D721Med (cell line): ENCODE data around the gene ZFPL1.

ENCODE experiments used
- DNase-seq: peaks from one replicate; pipeline ENCODE4 v3.0.0; 2011; ENCODE audit warnings: low spot score; ENCODE audit not compliant: insufficient read length
- FAIRE-seq: peaks from 2 replicates; lab custom pipeline; 2011; peaks lifted over from hg19 to GRCh38; lab: Jason Lieb, UNC
- TF ChIP-seq, protein P1 (sequence below): IDR thresholded peaks from 2 replicates; pipeline ENCODE4 v1.5.1; 2012; ENCODE audit warnings: mild to moderate bottlenecking, control low read depth; ENCODE audit not compliant: insufficient read depth; ENCODE audit errors: missing control alignments

The ZFPL1 gene

DNA sequence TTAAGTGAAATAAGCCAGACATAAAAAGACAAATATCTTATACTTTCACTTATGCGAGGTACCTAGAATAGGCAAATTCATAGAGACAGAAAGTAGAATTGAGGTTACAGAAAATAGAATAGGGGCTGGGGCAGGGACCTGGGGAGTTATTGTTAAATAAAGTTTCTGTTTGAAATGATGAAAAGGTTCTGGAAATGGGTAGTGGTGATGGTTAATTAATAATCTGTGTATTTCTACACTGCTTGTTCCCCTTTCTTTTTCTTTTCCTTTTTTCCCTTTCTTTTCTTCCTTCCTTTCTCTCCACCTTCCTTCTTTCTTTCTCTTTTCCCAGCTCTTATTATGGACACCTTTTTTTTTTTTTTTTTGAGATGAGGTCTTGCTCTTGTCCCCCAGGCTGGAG is 28.5 kb upstream of the ZFPL1 start:
- no peak for FAIRE-seq
- no peak for DNase-seq
- TF ChIP-seq, protein P1, sequence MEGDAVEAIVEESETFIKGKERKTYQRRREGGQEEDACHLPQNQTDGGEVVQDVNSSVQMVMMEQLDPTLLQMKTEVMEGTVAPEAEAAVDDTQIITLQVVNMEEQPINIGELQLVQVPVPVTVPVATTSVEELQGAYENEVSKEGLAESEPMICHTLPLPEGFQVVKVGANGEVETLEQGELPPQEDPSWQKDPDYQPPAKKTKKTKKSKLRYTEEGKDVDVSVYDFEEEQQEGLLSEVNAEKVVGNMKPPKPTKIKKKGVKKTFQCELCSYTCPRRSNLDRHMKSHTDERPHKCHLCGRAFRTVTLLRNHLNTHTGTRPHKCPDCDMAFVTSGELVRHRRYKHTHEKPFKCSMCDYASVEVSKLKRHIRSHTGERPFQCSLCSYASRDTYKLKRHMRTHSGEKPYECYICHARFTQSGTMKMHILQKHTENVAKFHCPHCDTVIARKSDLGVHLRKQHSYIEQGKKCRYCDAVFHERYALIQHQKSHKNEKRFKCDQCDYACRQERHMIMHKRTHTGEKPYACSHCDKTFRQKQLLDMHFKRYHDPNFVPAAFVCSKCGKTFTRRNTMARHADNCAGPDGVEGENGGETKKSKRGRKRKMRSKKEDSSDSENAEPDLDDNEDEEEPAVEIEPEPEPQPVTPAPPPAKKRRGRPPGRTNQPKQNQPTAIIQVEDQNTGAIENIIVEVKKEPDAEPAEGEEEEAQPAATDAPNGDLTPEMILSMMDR = no peak

DNA sequence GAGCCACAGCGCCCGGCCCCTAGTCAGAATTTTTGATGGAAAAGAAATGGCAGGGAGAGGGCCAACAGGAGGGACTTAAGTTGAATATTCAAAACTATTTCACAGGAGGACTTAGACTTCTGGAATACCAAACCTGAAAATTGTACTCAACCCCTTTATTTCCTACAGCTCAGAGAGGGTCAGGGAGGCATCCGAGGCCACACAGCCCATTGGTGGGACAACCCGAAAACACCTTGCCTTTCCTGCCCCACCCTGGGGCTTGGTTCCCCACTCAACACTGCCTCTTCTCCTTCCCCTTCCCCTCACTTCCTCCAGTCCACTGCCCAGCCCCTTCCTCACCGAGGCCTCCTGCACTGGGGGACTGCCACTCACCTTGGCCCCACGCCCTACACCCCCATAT is 27.0 kb upstream of the ZFPL1 start:
- DNase-seq (no peak), FAIRE-seq (no peak)
- TF ChIP-seq, protein P1 = no peak

DNA sequence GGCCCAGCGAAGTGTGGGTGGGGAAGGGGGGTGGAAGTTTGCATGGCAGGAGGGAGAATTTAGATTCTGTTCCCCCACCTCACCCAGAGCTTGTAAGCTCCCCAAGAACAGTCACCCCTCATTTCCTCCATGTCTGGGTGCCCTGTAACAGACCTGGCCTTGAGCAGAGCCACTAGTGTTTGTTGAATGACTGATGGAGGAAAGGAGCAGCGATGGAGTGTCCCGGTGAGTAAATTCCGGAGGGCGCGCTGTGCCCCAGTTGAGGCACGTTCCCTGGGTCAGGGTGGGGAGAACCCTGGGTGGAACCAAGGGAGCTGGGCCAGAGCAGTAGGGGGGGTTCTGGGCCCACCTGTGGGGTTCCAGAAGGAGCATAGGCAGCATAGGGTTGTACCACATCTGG is 26.5 kb upstream of the ZFPL1 start:
- TF ChIP-seq, protein P1 = no peak
- DNase-seq (no peak), FAIRE-seq (no peak)

DNA sequence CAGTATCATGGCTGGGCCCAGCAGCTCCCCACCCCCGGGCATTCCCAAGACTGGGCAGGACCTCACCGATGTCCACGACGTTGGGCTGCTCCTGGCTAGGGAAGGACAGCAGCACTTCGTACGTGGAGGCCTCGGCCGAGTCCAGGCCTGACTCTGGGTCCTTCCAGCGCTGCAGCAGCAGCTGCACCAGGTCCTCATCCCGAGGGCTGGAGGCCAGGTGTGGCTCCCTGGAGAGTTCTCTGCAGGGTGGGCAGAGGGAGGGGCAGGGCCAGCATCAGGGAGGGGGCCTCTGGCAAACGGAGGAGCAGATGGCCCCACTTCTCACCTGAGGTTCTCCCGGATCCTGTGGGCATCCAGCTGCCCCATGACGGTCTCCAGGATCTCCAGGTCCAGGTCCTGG is 26.0 kb upstream of the ZFPL1 start:
- FAIRE-seq (no peak), DNase-seq (no peak)
- TF ChIP-seq, protein P1 = no peak

DNA sequence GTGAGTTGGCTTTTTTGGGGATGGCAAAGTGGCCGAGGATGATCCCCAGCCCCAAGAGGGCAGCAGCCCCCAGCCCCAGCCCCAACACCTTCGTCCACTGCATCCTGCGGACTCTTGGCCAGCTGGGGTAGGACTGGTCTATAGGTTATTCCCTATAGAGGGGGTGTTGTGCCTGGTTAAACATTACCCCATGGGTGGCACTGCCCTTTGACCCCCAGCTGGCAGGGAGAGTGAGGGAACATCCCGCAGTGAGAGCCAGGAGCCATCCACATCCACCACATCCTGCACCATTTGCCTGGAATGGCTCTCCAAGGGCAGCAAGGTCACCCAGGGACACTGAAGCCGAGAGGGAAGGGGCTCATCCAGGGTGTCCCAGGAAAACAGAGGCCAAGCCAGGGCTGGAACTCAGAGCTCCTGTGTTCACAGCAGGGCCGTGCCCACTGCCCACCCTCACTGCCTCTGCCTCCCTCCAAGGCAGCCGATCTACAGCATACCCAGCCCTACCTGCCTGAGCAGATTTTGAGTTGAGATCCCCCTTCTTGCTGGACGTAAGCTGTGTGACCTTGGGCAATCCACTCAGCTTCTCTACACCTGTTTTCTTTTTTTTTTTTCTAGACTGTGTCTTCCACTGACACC is 25.5 kb upstream of the ZFPL1 start, which contains the start of gene NAALADL1:
Gene NAALADL1 (minus strand): TSS at position 135 of the 636 bp plus-strand sequence. CDS start 32 bp downstream, at position 103.
- FAIRE-seq (no peak), DNase-seq (no peak)
- TF ChIP-seq, protein P1 = no peak

DNA sequence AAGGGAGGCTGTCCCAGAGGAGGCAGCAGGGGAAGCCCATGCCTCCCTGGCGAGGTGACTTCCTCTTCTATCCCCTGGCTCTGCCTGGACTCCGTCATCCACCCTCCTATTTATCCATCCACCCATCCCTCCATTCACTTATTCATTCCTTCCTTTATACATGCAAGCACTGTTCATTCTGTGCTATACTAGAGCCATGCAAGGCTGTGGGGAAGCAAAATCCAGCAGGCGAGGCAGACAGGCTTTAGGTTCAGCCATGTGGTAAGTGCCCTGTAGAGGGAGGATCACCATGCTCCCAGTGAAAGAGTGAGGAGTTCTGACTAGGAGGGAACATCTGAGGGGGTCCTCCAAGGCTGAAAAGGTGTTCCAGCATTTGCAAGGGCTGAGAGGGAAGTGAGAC is 24.5 kb upstream of the ZFPL1 start:
- no peak for DNase-seq
- no peak for FAIRE-seq
- TF ChIP-seq, protein P1 = no peak

DNA sequence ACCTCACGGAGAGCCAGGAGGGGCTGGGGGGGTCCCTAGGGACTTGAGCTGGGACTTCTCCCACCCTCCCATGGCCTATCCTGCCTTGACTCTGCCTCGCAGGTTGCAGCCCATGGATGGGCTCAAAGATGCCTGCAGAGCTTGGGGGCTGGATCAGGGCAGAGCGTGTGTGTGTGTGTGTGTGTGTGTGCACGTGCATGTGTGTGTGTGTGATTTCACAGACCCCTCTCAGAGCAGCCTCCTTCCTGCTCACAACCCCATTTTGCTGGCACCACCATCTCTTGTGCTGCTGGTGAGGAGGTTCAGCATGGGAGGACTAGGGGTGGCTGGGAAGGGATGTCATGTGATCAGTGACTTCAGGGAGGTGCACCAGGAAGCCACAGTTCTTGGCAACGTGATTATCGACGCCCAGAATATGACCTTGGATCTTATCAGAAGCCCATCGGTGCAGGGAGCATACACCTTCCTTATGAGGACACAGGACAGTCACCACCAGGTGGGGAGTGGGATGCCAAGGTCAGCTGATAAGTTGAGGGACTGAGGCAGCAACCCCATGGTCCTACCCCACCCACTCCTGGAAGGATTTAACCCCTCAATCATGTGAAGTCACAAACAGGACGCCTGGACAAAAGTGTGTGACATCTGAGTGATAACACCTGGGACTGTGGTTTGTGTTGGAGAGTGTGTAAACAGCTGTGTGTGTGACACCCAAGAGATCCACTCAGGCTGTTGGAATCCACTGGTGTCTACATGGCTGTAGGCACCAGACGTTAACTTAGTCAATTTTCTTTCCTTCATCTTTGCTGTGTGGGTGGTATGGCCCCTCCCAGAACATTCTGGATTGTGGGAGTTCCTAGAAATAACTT is 23.8 kb upstream of the ZFPL1 start:
- FAIRE-seq (no peak), DNase-seq (no peak)
- TF ChIP-seq, protein P1 = no peak
